ENCODE data around the gene ATP6V1B1.
A peak's percentile ranks its signal among the peaks of the same experiment; 100 is the strongest.

Gene ATP6V1B1

DNA sequence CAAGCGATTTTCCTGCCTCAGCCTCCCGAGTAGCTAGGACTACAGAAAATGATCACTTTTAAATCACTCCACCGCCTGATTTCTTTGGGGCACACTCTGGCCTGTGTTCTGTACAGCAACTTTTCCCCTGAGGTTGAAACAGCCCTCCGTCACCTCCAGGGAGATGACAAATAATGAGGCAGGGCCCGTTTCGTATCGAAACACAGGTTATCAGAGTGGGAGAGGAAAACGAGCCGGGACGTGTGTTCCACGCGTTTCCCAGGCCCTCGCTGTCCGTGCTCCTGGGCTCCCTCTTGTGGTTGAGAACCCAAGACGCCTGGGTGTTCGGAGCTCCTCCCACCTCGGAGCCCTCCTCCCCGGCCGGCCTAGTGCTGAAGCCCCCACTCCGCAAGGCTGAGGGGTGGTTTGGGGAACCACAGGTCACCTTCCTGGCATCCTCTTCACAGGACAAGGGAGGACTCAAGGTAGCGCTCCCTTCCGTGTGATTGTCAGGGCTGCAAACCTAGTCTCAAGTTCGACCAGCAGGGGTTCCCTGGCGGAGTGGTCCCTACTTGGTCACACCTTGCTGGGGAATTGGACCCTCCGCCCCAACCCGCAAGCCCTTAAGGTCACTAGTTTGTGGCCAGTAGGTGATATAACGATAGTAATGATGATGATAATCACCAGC is 12.8 kb downstream of the ATP6V1B1 start:
- DNase-seq, result peak; percentile 52

DNA sequence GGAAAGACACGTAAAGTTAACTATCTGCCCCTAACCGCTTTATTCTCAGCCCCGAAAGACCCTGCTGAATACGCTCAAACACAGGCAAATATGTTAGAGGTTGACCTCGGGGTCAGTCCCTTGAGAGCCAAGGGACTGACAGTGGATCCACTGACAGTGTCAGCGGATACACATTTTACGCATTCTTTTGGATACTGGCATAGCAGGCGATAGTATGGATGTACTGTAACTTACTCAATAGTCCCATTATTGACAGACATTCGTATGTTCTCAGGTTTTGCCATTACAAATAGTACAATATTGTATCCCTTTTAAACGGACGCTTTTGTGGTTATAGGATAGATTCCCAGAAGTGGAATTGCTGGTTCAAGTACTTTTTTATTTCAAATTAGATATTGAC is 13.4 kb downstream of the ATP6V1B1 start:
- no peak for DNase-seq

DNA sequence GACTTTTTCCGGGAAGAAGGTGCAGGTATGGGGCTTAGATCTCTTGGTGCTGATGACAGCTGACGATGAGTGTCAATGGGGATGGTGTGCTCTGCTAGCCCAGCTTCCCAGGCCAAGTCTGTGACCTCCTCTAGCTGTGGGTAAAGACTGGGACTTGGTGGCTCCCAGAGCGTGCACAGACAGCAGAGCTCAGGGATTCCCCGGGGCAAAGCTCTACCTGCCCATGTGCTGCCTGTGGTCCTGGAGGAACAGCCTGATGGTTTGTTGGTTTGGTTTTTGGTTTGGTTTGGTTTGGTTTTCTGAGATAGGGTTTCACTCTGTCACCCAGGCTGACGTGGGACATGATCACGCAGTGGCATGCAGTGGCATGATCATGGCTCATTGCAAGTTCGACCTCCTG is 19.2 kb downstream of the ATP6V1B1 start:
- no peak for DNase-seq

DNA sequence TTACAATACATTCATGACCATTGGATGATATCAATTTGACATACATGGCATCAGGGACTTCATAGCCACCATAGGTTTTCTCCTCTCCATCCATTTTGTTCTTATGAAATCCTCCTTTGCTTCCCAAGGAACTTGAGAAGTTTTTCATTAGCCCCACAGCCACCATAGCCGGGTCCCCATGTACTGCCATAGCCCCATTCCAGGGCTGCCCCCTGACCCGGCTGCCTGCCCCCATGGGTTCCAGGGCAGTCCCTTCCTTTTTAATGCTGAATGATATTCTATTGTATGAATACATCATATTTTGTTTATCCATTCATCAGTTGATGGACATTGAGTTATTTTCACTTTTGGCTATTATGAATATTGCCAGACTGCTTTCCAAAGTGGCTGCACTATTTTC is 20.4 kb downstream of the ATP6V1B1 start:
- DNase-seq, result no peak

DNA sequence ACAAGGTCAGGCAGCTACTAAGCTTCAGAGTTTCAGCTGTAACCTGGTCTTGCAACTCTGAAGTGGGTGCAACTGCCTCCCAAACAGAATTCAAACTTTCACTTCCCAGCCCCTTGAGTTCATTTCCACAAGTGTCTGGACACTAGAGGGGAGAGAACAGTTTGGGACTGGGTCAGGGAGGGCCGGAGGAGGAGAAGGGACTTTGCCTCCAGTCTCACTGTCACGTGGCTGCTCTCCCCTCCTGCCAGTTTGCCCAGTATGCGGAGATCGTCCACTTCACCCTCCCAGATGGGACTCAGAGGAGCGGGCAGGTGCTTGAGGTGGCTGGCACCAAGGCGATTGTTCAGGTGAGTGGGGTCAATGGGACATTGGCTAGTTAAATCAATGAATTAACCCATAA is 22.1 kb downstream of the ATP6V1B1 start:
- DNase-seq, result no peak

DNA sequence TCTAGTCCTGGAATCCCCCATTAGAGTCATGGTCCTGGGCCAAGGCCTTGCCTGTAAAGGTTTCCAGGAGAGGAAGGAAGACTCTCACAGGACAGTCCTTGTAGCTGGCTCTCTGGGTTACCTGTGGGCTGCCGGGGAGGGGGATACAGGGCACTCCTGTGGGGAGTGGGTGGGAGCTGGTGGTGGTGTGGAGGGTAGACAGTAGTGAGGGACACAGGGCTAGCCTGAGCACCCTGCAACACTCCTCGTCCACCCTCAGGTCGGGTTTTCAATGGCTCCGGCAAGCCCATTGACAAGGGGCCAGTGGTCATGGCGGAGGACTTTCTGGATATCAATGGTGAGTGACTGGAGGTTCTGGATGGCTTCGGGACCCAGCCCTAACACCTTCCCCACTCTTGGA is 23.1 kb downstream of the ATP6V1B1 start:
- DNase-seq, result no peak

DNA sequence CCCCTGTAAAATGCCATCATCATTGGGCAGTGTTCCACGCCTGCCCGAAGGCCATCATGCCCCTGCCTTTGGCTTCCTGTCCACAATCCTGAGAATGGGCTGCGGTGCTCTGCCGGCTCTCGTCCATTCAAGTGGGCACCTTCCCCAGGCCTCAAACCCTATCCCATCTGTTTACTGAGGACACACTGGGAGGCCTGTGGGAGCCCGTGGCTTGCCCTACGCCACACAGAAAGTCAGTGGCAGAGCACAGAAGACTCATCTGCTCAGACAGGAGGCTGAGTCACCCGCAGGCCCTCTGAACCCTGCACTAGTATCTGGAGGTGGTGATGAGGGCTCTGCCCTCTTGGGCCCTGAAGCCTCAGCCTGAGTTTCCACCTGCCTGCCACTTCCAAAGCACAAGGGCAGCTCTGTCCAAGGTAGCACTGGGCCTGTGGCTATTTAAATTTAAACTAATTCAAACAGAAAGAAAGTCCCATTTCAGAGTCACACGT is 23.6 kb downstream of the ATP6V1B1 start:
- no peak for DNase-seq

DNA sequence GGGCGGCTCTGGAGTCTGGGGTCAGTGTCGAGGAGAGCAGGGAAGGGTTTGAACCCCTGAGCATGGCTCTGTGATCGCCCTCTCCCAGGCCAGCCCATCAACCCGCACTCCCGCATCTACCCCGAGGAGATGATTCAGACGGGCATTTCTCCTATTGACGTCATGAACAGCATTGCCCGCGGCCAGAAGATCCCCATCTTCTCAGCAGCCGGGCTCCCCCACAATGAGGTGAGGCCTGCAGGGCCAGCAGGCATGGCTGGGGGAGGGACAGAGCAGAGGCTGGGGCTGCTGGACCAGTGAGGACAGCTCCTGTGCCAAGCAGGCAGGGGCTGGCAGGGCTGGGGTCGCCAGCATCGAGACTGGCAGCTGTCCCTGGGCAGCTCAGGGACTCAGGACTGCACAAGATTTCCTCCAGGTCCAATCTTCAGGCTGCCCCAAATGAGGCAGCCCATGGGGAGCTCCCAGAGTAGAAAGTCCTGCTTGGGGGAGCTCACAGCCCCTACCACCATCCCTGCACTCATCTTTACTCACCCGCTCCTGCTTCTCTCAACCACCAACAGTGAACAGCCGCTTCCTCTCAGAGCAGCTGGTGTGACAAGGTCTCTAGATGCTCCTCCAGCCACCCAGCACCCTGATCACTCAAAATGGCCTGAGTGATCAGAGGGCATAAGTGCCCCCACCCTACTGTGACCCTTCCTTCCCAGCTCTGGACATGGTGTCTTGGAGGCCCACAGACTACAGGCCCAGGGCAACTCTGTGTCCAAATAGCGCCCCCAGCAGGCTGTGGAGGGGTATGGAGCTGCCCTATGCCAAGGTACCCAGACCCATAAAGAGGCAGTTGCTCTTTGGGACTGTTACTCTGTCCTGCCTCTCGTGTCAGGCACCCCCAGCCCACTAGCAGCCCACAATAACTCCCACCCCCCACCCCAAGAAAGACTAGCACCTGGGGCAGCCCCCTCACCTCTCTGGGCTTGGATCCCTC is 24.4 kb downstream of the ATP6V1B1 start:
- no peak for DNase-seq

DNA sequence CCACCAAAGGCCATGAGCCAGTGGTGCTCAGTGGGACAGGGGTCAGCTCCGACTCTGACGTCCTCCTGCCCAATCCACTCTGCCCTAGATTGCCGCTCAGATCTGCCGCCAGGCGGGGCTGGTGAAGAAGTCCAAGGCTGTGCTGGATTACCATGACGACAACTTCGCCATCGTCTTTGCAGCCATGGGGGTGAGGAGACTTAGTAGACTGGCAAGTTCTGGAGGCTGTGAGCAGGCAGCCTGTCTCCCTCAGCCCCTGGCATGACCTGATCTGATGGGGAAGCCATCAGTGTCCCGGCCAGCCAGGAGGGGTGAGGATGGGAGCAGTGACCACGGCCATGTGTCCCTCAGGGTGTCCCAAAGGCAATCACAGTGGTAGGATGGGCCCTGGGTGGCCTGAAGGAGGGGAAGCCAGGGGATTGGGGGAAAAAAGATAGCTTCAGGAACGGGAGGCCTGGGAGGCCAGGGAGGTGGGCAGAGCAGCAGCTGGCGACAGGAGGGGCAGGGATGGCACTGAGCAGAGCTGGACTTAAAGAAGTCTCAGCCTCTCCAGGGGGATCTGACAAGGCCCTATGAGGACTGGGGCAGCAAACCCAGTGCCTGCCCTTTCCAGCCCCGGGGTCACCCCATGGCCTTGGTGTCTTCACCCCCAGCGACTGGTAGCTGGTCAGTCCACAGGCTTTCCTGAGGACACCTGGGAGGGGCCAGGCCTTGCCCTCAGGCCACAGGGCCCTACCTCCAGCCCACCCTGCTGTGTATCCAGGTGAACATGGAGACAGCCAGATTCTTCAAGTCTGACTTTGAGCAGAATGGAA is 25.3 kb downstream of the ATP6V1B1 start:
- no peak for DNase-seq

DNA sequence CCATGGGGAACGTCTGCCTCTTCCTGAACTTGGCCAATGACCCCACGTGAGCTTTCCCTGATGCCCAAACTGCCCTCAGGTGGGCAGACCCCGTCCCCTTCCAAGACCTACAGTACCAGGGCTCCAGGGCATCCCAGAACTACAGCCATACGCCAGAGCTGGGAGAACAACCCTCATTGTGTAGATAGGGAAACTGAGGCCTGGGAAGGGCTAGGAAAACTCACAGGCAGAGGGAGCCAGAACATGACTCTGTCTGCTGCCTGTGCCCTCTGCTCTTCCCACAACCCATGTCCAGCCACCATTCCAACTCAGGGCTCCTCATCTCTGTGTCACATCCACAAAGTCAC is 25.9 kb downstream of the ATP6V1B1 start:
- DNase-seq, result no peak

DNA sequence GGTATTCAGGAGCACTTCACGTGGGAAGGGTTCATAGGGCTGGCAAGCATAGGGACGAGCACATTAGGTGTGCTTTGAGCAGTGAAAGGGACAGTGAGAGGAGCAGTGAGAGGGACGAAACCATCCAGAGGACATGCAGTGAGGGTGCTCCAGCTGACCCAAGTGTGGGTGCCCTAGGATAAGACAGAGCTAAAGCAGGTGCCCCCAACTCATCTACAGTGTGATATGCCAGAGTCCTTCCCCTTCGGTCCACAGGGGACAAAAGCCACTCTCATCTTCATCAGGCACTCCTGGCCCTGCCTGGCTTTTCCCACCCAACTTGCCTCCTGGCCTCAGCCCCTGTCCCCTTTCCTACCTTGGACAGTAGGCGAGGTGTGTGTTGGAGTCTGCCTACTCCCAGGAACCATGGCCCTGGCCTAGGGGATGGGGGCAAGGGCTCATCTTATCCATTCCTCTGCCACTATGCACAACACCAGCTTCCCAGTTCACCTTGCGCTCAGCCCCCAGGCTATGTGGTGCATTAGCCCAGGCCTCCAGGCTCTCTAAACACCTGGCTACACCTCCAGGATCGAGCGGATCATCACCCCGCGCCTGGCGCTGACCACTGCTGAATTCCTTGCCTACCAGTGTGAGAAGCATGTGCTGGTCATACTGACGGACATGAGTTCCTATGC is 26.6 kb downstream of the ATP6V1B1 start:
- no peak for DNase-seq

DNA sequence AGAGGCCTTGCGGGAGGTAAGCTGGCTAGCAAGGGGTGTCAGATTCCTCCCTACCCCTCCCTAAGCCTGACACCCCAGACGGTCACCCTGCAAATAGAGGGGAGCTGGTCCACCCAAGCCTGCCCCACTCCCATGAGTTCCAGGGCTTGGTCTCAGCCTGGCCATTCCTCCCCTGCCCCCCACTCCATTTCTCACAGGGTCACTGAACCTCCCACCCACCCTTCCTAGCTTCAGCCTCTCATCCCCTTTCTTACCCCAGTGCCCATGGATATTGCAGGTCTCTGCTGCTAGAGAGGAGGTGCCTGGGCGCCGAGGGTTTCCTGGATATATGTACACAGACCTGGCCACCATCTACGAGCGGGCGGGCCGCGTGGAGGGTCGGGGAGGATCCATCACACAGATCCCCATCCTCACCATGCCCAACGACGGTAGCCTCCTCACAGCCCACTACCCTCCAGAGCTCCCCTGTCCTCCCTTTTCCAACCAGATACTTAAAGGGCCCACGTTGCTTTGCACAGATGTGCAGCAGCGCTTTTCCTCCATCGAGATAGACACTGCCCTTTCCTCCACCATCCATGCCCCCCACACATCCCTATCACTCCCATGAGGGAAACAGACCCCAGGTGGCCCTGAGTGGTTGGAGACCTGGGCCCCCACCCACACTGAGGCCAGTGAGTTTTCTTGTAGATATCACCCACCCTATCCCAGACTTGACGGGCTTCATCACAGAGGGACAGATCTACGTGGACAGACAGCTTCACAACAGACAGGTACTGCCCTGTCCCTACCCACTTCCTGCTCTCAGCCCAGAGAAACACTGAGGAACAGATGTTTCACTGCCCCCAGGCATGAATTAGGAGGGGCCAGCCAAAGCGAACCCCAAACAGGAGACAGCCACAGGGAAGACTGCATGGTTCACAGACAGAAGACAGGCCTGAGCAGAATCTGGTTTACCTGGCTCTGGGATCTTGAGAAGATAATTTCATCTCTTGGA is 27.5 kb downstream of the ATP6V1B1 start:
- DNase-seq, result no peak

DNA sequence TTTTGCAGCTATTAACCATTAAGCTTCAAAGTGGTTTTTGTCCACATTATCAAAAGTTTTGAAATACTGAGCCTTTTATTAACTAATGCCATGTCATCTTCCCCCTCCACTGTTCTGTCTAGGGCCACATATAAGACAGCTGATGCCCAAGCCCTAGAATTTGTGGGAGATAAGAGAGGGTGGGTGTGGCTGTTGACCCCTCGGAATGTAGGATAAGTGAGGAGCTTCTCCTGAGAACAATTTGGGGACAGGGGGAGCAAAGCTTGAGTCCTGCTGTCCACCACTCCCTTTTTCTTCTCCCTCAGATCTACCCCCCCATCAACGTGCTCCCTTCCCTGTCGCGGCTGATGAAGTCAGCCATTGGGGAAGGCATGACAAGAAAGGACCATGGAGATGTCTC is 28.4 kb downstream of the ATP6V1B1 start:
- DNase-seq, result no peak

DNA sequence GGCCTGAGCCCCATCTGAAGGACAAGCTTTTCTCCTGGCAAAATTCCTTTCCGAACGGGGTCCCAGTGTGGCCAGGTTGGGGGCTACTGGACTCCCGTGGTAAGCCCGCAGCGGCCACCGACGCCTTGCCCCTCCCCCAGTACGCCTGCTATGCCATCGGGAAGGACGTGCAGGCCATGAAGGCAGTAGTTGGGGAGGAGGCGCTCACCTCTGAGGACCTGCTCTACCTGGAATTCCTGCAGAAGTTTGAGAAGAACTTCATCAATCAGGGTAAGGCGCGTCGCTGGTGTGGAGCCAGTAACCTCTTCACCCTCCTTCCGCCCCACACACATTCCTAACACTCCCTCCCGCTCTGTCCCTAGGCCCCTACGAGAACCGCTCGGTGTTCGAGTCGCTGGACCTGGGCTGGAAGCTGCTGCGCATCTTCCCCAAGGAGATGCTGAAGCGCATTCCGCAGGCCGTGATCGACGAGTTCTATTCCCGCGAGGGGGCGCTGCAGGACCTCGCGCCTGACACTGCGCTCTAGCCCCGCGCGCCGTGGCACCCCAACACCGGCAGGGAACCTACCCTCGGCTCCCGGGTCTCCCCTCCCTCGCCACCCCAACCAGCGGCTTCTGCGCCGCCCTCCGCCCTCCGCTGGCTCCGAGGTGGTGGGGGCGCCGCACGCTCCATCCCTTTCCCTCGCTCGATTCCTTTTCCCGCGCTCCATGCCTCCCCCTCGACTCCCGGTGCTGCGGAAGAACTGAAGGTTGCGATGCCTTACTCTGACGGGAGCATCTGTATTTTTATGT is 29.1 kb downstream of the ATP6V1B1 start:
- DNase-seq, result no peak

DNA sequence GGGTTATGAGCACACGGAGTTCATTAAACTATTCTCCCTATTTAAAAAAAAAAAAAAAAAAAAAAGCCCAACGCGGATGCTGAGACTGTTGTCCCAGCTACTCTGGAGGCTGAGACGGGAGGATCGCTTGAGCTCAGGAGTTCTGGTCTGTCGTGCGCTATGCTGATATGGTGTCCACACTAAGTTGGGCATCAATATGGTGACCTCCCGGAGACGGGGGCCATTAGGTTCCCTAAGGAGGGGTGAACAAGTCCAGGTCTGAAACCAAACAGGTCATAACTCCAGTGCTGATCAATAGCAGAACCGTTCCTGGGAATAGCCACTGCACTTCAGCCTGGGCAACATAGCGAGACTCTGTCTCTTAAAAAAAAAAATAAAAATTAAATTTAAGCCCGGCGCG is 29.8 kb downstream of the ATP6V1B1 start:
- DNase-seq, result no peak

DNA sequence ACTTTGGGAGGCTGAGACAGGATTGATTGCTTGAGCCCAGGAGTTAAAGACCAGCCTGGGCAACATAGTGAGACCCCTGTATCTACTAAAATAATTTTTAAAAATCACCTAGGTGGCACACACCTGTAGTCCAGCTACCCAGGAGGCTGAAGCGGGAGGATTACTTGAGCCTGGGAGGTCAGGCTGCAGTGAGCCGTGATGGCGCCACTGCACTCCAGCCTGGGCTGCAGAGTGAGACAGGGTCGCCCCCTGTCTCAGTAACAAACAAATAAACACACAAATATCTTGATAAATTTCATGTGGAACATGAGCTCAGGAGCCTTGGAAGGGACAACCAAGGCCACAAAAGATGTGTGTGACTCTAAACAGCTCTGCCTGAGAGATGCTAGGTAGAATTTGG is 31.0 kb downstream of the ATP6V1B1 start:
- DNase-seq, result no peak

DNA sequence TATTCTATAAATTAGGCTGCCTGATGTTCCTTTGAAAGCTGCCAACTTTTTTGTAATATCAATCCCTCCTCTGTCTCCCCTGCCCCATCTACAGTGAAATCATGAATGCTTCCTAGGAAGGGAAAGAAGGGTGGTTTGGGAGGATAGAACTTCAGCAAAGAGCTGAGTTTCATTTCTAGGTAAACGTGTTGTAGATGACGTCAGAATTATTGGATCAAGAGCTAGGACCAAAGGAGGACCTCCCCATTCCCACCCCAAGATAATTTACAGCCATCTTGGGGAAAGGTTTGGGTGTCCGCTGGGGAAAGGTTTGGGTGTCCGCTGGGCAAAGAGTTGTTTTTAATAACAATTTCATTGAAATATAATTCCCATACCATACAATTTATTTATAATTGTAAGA is 31.5 kb downstream of the ATP6V1B1 start:
- DNase-seq, result no peak

DNA sequence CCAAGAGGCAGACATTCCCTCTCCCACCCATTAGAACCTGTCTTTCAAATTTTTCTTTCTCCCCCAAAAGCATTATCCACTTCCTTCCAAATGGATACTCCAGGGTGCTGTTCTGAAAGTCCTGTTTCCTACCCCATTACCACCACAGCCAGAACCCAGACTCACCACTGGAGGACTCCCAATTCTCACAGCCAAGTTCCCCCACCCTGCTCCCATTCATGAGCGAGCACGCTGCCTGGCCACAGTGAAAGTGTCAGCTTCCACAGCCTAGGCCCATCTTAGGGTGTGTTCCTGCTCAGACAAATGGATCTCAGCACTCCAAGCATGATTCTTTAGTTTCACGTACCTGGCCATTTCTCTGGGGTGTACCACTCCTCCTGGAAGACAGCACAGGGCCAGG is 38.9 kb downstream of the ATP6V1B1 start:
- DNase-seq, result no peak

DNA sequence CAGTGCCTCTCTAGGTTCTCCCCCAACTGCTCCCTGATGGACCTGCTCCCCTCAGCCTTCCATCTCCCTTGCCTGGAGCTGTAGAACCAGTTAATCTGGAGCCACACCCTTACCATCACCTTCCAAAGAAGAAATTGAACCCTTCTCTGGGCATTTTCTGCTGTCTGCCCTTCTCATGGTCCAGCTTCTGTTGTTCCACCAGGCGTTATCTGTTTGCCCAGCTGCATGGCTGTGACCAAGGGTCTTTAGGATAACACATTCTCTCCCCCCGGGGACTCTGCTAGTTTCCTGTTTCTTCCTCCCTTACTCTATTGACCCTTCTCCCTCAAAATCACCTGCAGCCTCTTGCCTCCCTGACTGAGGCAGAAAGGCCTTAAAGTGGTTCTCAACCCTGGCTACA is 39.5 kb downstream of the ATP6V1B1 start:
- DNase-seq, result no peak

DNA sequence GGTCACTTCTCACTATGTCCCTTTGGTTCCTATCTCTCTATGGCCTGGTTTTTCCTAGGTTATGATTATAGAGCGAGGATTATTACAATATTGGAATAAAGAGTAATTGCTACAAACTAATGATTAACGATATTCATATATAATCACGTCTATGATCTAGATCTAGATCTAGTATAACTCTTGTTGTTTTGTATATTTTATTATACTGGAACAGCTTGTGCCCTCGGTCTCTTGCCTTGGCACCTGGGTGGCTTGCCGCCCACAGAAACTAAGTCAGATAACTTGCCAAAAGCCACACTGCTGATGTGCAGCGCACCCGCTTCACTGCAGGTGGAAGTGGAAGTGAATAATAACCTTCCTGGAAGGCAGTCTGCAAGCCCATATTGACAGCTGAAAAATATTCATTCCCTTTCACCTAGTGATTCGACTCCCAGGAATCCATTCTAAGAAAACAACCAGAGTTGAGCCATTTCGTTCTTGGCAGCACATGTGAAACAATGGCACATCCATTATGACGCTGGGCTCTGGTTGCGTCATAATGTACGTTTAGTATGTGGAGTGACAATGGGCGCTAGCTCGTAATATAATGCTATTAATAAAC is 42.0 kb downstream of the ATP6V1B1 start:
- DNase-seq, result no peak

Measured in NCI-H226 (cell line).